Gastrocnemius medialis (tissue), 4 donors: Measurements from ENCODE around the gene ASTN2. TPM values are rescaled to one million over a fixed set of nuclear protein-coding genes. Genes with fewer than 3 reads are reported as not detected.

Experiments
- ATAC-seq, 2 donors: fragments of 150-250 bp; one replicate each; pipeline ENCODE4 v1.9.1; 2016
- DNase-seq, 2 donors: peaks; one replicate each; pipeline ENCODE4 v3.0.0-alpha.2; 2019
- H3K27ac ChIP-seq, 4 donors: fragments of 200-600 bp; sonication (generic); 1 replicate in 1 of 4; 2 replicates in 3 of 4; pipeline ENCODE4 v1.5.1; 2016 to 2018; ENCODE audit warnings: mild to moderate bottlenecking in 2 of 4, moderate library complexity in 1 of 4
- H3K27me3 ChIP-seq, 3 donors: fragments of 200-600 bp; sonication (generic) in 2 of 3; 1 replicate in 1 of 3; 2 replicates in 2 of 3; pipeline versions ENCODE4 v1.5.1 to v1.6.0; 2016 to 2019; ENCODE audit warnings: mild to moderate bottlenecking in 1 of 3, moderate library complexity in 1 of 3
- H3K36me3 ChIP-seq, 2 donors: fragments of 200-600 bp; sonication (generic) in 1 of 2; one replicate each; pipeline ENCODE4 v1.5.1; 2017 to 2018
- H3K4me1 ChIP-seq, 2 donors: fragments of 200-600 bp; sonication (generic) in 1 of 2; one replicate each; pipeline ENCODE4 v1.5.1; 2016 to 2017; ENCODE audit warnings: mild to moderate bottlenecking in 2 of 2
- H3K4me3 ChIP-seq, 4 donors: fragments of 200-600 bp; sonication (generic) in 3 of 4; 1 replicate in 1 of 4; 2 replicates in 3 of 4; pipeline ENCODE4 v1.5.1; 2016 to 2019; ENCODE audit warnings: mild to moderate bottlenecking in 2 of 4
- H3K9me3 ChIP-seq, 3 donors: fragments of 200-600 bp; sonication (generic) in 2 of 3; 1 replicate in 1 of 3; 2 replicates in 2 of 3; pipeline ENCODE4 v1.5.1; 2016 to 2019
- CTCF ChIP-seq, 5 experiments: fragments of 450-650 bp in 3 of 5; fragments of 200-600 bp in 2 of 5; sonication (generic) in 2 of 5; IDR thresholded peaks in 4 of 5; conservative IDR thresholded peaks in 1 of 5; 1 replicate in 4 of 5; 2 replicates in 1 of 5; pipeline ENCODE4 v1.5.1; 2016 to 2019; ENCODE audit warnings: antibody characterized with exemption in 5 of 5, mild to moderate bottlenecking in 3 of 5, moderate library complexity in 3 of 5
- POLR2A ChIP-seq, 2 donors: fragments of 450-650 bp; IDR thresholded peaks; one replicate each; pipeline ENCODE4 v1.6.1; 2017; ENCODE audit warnings: antibody characterized with exemption in 2 of 2, mild to moderate bottlenecking in 2 of 2, moderate library complexity in 2 of 2
- in situ Hi-C, 4 donors: fragments of 200-750 bp; cut with MboI; loops; one replicate each; pipeline versions ENCODE4 v1.15.0 to v1.8.0; 2017; ENCODE audit warnings: low sequenced_read_pairs in 4 of 4
- intact Hi-C: fragments of 100-400 bp; cut with DNase I; formaldehyde crosslinking; loops from one replicate; pipeline ENCODE4 v1.15.1; 2023; ENCODE audit warnings: low total_unique reads
- total RNA-seq, 4 donors: library from RNA; depleted of rRNA; stranded (reverse); fragments of >200 nt; gene quantifications; one replicate each; pipeline versions ENCODE4 v1.1.0 to v1.2.3, GENCODE V29; 2016

ASTN2 gene
- total RNA-seq, 4 donors from 2014 or later, result 2.5 to 4.6 (median 3.7) TPM

- no peak for TF ChIP-seq CTCF (IDR thresholded peaks at IDR 0.05 in 4 of 5, conservative IDR thresholded peaks at IDR 0.05 in 1 of 5)
- TF ChIP-seq POLR2A (IDR thresholded peaks at IDR 0.05), result no peak
- in situ Hi-C loops, result loop anchor here in 3 of 4 donors (10.0 to 25.0 kb wide), 6 partner anchors 94 to 1082 kb away; partner anchors contain the start of gene PAPPA (in 2 of the 3)
- ATAC-seq, result no peak
Observed at GRCh38 chr9:116668970-116669695, 745.7 kb downstream of the ASTN2 start.

GRCh38 chr9:116663581-116663980, 751.3 kb downstream of the ASTN2 start:
- intact Hi-C loops, result loop anchor here (5.0 to 10.0 kb wide), 5 partner anchors 71 to 1071 kb away; partner anchors contain the start of gene PAPPA

More at GRCh38 chr9:116668970-116669695, 745.7 kb downstream of the ASTN2 start:
- Histone ChIP-seq H3K4me1 (peaks cover 0 to 12% of the 10 kb centered on the region in 2 donors), H3K27ac (no peak overlapping the region), H3K9me3 (peaks cover 0 to 4% (median 0%) of the 10 kb centered on the region in 3 donors), H3K27me3 (no peaks in the 10 kb centered on the region), H3K4me3 (no peak overlapping the region), H3K36me3 (no peaks in the 10 kb centered on the region)
- intact Hi-C loops, result loop anchor here (10.0 kb wide), 1 partner anchor 174 kb away; no protein-coding TSS in a partner anchor
- no peak for DNase-seq

DNA sequence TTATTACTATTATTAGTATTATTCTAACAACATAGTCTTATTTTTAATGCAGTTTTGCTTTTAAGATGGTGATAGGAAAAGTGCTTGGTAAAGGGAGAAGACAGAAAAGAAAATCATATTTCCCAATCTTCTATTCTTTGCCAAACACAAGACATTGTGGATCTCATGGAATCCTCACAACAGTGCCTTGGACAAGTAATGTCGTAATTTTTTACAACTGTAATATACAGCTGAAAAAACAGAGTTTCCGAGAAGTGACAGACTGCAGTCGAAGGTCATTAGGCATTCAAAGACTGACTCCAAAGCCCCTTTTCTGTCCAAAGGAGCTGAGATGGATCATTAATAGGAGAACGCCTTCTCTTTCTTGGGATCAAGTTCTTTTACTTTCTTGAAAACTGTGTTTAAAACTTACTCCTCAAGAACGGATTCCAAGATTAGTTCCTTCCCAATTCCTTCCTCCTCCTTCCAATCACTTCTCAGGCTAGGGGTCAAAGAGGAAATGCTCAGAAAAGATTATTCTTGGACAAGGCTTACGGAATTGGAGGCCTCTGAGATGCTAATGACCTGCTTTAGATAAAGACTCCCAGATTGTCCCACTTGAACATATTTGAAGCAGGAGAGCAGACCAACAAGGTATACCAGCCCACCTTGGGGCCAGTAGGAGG, 752.1 kb downstream of the ASTN2 start:
- ATAC-seq (peak; percentile 35 to 40), DNase-seq (no peak)
- TF ChIP-seq POLR2A (IDR thresholded peaks at IDR 0.05) (no peak), CTCF (IDR thresholded peaks at IDR 0.05 in 4 of 5, conservative IDR thresholded peaks at IDR 0.05 in 1 of 5) (no peak)
- Histone ChIP-seq H3K27me3 (no peaks in the 10 kb centered on the region), H3K4me1 (peaks cover 0 to 19% of the 10 kb centered on the region in 2 donors), H3K9me3 (no peaks in the 10 kb centered on the region), H3K36me3 (no peaks in the 10 kb centered on the region), H3K27ac (peak overlapping the region in 2 of 4 donors; percentile 46 to 52), H3K4me3 (no peak overlapping the region)
- intact Hi-C loops, result loop anchor here (5.0 to 10.0 kb wide), 5 partner anchors 70 to 1070 kb away; partner anchors contain the start of gene PAPPA
- in situ Hi-C loops, result loop anchor here in 3 of 4 donors (5.0 to 25.0 kb wide), 8 partner anchors 88 to 1075 kb away; partner anchors contain the start of gene PAPPA (in 2 of the 3)

More at GRCh38 chr9:116663581-116663980, 751.3 kb downstream of the ASTN2 start:
- no peaks in the 10 kb centered on the region for H3K36me3 ChIP-seq
- H3K4me1 ChIP-seq, result peaks cover 0 to 19% of the 10 kb centered on the region in 2 donors
- TF ChIP-seq POLR2A (IDR thresholded peaks at IDR 0.05) (no peak), CTCF (IDR thresholded peaks at IDR 0.05 in 4 of 5, conservative IDR thresholded peaks at IDR 0.05 in 1 of 5) (no peak)
- in situ Hi-C loops, result loop anchor here in 3 of 4 donors (5.0 to 25.0 kb wide), 8 partner anchors 89 to 1076 kb away; partner anchors contain the start of gene PAPPA (in 2 of the 3)
- H3K9me3 ChIP-seq, result no peaks in the 10 kb centered on the region
- ATAC-seq, result no peak
- no peaks in the 10 kb centered on the region for H3K27me3 ChIP-seq
- H3K4me3 ChIP-seq, result no peak overlapping the region
- H3K27ac ChIP-seq, result peak overlapping the region in 2 of 4 donors; percentile 46 to 52
- no peak for DNase-seq

DNA sequence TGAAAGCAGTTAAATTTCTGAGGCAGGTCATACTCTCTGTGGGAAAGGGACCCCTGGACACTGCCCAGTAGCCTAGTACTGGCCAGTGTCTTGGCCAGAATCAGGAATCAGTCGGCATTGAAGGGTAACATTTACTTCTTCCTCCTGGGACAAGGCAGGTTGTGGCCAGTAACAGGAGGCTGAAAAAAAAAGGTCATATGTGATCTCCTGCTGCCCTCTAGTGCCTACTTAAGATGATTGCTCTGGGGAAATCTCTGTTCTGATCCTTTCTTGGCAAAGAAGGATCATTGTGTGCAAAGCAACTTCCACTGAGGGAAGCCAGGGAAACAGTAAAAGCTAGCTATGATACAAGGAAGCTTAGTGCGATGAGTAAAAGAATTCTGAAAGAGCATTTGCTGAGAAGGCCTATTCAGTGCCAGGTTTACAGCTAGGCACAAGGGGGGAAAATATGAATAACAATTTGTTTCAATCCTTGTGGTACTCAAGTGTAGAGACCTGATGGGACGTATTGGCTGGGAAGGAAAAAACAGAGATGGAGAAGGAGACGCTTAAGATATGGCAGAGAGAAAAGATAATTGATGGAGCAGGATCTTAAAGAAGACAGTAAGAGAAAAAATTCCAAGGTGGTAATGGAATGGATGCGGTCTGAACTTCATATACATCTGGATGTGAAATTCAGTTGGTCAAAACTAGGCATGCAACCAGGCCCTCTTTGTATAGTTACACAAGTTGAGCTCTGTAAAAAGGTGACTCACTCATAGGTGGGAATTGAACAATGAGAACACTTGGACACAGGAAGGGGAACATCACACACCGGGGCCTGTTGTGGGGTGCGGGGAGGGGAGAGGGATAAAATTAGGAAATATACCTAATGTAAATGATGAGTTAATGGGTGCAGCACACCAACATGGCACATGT, 753.6 kb downstream of the ASTN2 start:
- no peaks in the 10 kb centered on the region for H3K27me3 ChIP-seq
- no peak overlapping the region for H3K27ac ChIP-seq
- in situ Hi-C loops (loop anchor here in 3 of 4 donors (5.0 to 25.0 kb wide), 8 partner anchors 86 to 1074 kb away; partner anchors contain the start of gene PAPPA (in 2 of the 3)), intact Hi-C loops (loop anchor here (5.0 to 10.0 kb wide), 5 partner anchors 69 to 1069 kb away; partner anchors contain the start of gene PAPPA)
- DNase-seq (peak in 1 of 2 donors; percentile 23), ATAC-seq (peak; percentile 90 to 95)
- TF ChIP-seq POLR2A (IDR thresholded peaks at IDR 0.05), result no peak
- peak; percentile 69 to 76 (median 73) for TF ChIP-seq CTCF (IDR thresholded peaks at IDR 0.05 in 4 of 5, conservative IDR thresholded peaks at IDR 0.05 in 1 of 5)
- H3K9me3 ChIP-seq, result no peaks in the 10 kb centered on the region
- H3K36me3 ChIP-seq, result no peaks in the 10 kb centered on the region
- H3K4me3 ChIP-seq, result no peak overlapping the region
- H3K4me1 ChIP-seq, result peaks cover 5 to 32% of the 10 kb centered on the region in 2 donors
